ENCODE data around the gene BATF2. TPM values are rescaled to one million over a fixed set of nuclear protein-coding genes. Genes with fewer than 3 reads are reported as not detected.

Gene BATF2
- total RNA-seq, 4 donors from 2014 or later = 0.46 to 6.0 (median 1.2) TPM

- no peak for DNase-seq (ENCODE audit: low spot score)
- ATAC-seq (ENCODE audit: low FRiP score) = no peak
- no peak for TF ChIP-seq CTCF (IDR thresholded peaks at IDR 0.05)
These were observed 24.7 kb upstream of the BATF2 start for GRCh38 chr11:65021509-65021908.

GRCh38 chr11:65021003-65021402 lies 24.2 kb upstream of the BATF2 start:
- DNase-seq (ENCODE audit: low spot score) = no peak
- no peak for TF ChIP-seq CTCF (IDR thresholded peaks at IDR 0.05)
- ATAC-seq (ENCODE audit: low FRiP score) = no peak

GRCh38 chr11:65019824-65020223 lies 23.1 kb upstream of the BATF2 start:
- TF ChIP-seq CTCF (IDR thresholded peaks at IDR 0.05) = no peak
- DNase-seq (ENCODE audit: low spot score) = no peak
- ATAC-seq (ENCODE audit: low FRiP score) = no peak

- ATAC-seq (ENCODE audit: low FRiP score) (no peak), DNase-seq (ENCODE audit: low spot score) (no peak)
- TF ChIP-seq CTCF (IDR thresholded peaks at IDR 0.05) = no peak
These were observed 21.2 kb upstream of the BATF2 start for GRCh38 chr11:65017937-65018336.

GRCh38 chr11:65016705-65017104 lies 19.9 kb upstream of the BATF2 start:
- DNase-seq (ENCODE audit: low spot score) (no peak), ATAC-seq (ENCODE audit: low FRiP score) (no peak)
- no peak for TF ChIP-seq CTCF (IDR thresholded peaks at IDR 0.05)

GRCh38 chr11:65014726-65015227 lies 18.0 kb upstream of the BATF2 start:
- no peak for ATAC-seq (ENCODE audit: low FRiP score)
- DNase-seq (ENCODE audit: low spot score) = peak; percentile 27
- no peak for TF ChIP-seq CTCF (IDR thresholded peaks at IDR 0.05)

- TF ChIP-seq CTCF (IDR thresholded peaks at IDR 0.05) = peak in 1 of 3 donors; percentile 96
- ATAC-seq (ENCODE audit: low FRiP score) (peak; percentile 91), DNase-seq (ENCODE audit: low spot score) (peak; percentile 55)
These were observed 17.3 kb upstream of the BATF2 start, which contains the start of gene ARL2 for GRCh38 chr11:65013888-65014725. Gene ARL2, plus strand, starts transcription at chr11:65014160. Its CDS starts 48 bp downstream, at chr11:65014208.
